HL-60 (cell line): Measurements from ENCODE around the gene PBX1.

Source experiments
- CTCF ChIP-seq: IDR thresholded peaks from one replicate; pipeline ENCODE4 v1.5.1; 2011; ENCODE audit warnings: low read length, control low read depth, inconsistent platforms; ENCODE audit not compliant: insufficient read depth
- POLR2AphosphoS5 ChIP-seq: IDR thresholded peaks from 2 replicates; pipeline ENCODE4 v1.6.1; 2012; ENCODE audit warnings: low read depth
- REST ChIP-seq: IDR thresholded peaks from 2 replicates; pipeline ENCODE4 v1.6.1; 2012; ENCODE audit warnings: low read depth; ENCODE audit not compliant: insufficient replicate concordance

GRCh38 chr1:164774413-164774812 is 215.4 kb downstream of the PBX1 start:
- TF ChIP-seq CTCF, result no peak
- TF ChIP-seq REST, result no peak
- no peak for TF ChIP-seq POLR2AphosphoS5
